HepG2 (cell line): Measurements from ENCODE around the gene SPAG9. TPM values are rescaled to one million over a fixed set of nuclear protein-coding genes. Genes with fewer than 3 reads are reported as not detected.

Experiments
- ATAD3A ChIP-seq: sonication (generic); formaldehyde crosslinking; IDR thresholded peaks from 2 replicates; pipeline ENCODE4 v1.4.0; 2020; ENCODE audit warnings: missing genetic modification reagents
- BRF2 ChIP-seq: sonication (generic); formaldehyde crosslinking; IDR thresholded peaks from 2 replicates; pipeline ENCODE4 v1.8.1; 2022; ENCODE audit warnings: mild to moderate bottlenecking, missing genetic modification reagents
- ETV5 ChIP-seq: IDR thresholded peaks from 2 replicates; pipeline ENCODE4 v1.6.1; 2018; ENCODE audit warnings: missing biosample characterization, missing genetic modification reagents, inconsistent platforms, borderline replicate concordance
- FOXK1 ChIP-seq: sonication (generic); formaldehyde crosslinking; IDR thresholded peaks from 2 replicates; pipeline ENCODE4 v1.4.0; 2020; ENCODE audit warnings: low read depth, missing genetic modification reagents, borderline replicate concordance
- IKZF1 ChIP-seq: fragments of 450-650 bp; IDR thresholded peaks from 2 replicates; pipeline ENCODE4 v1.7.1; 2016
- KDM5B ChIP-seq: sonication (generic); formaldehyde crosslinking; IDR thresholded peaks from 2 replicates; pipeline ENCODE4 v1.4.0; 2020; ENCODE audit warnings: missing genetic modification reagents, mild to moderate bottlenecking, borderline replicate concordance
- MEIS1 ChIP-seq: sonication (generic); formaldehyde crosslinking; IDR thresholded peaks from 2 replicates; pipeline ENCODE4 v1.9.0; 2021; ENCODE audit warnings: mild to moderate bottlenecking, missing genetic modification reagents, moderate library complexity, borderline replicate concordance
- MTA1 ChIP-seq: sonication (generic); formaldehyde crosslinking; IDR thresholded peaks from 2 replicates; pipeline ENCODE4 v1.4.0; 2020; ENCODE audit warnings: missing genetic modification reagents, mild to moderate bottlenecking, borderline replicate concordance
- RFXAP ChIP-seq: sonication (generic); formaldehyde crosslinking; IDR thresholded peaks from 2 replicates; pipeline ENCODE4 v1.4.0; 2020; ENCODE audit warnings: missing genetic modification reagents, borderline replicate concordance
- SMAD3 ChIP-seq: sonication (generic); formaldehyde crosslinking; IDR thresholded peaks from 2 replicates; pipeline ENCODE4 v1.4.0; 2020; ENCODE audit warnings: missing genetic modification reagents
- SNRNP70 ChIP-seq: fragments of 200-400 bp; formaldehyde crosslinking; IDR thresholded peaks from 2 replicates; pipeline ENCODE4 v1.6.1; 2017; ENCODE audit warnings: mild to moderate bottlenecking, low read depth, low read length, moderate library complexity
- TARDBP ChIP-seq: sonication (generic); formaldehyde crosslinking; IDR thresholded peaks from 2 replicates; pipeline ENCODE4 v1.8.0; 2022; ENCODE audit warnings: mild to moderate bottlenecking, missing genetic modification reagents
- TFDP1 ChIP-seq: IDR thresholded peaks from 2 replicates; pipeline ENCODE4 v1.6.1; 2016; ENCODE audit warnings: missing compliant biosample characterization, missing genetic modification reagents, borderline replicate concordance
- THAP8 ChIP-seq: sonication (generic); formaldehyde crosslinking; IDR thresholded peaks from 2 replicates; pipeline ENCODE4 v1.5.1; 2020; ENCODE audit warnings: missing genetic modification reagents, mild to moderate bottlenecking, borderline replicate concordance
- TMF1 ChIP-seq: sonication (generic); formaldehyde crosslinking; IDR thresholded peaks from 2 replicates; pipeline ENCODE4 v1.8.1; 2022; ENCODE audit warnings: low read depth, missing genetic modification reagents
- ZNF121 ChIP-seq: sonication (generic); formaldehyde crosslinking; IDR thresholded peaks from 2 replicates; pipeline ENCODE4 v1.5.0; 2020; ENCODE audit warnings: mild to moderate bottlenecking, missing genetic modification reagents
- polyA plus RNA-seq, 8 experiments: library from polyadenylated mRNA; depleted of rRNA in 3 of 8; stranded (reverse) in 7 of 8; unstranded in 1 of 8; fragments of >200 nt; fragmentation: Illumina TruSeq in 4 of 8; extraction: Trizol in 4 of 8; gene quantifications; 2 replicates each; pipeline versions ENCODE4 v1.2.1 to v1.2.3, GENCODE V29; 2011 to 2016; ENCODE audit warnings: low read depth in 4 of 8, missing spikeins in 1 of 8, mixed read lengths in 1 of 8; ENCODE audit not compliant: insufficient read depth in 1 of 8
- total RNA-seq, 5 experiments: library from RNA; depleted of rRNA; stranded (reverse); fragments of >200 nt; fragmentation: Illumina TruSeq; extraction: Trizol; gene quantifications; 2 replicates each; pipeline ENCODE4 v1.2.3, GENCODE V29; 2016; ENCODE audit warnings: low read depth in 1 of 5
- TF ChIP-seq, protein P1 (sequence below): sonication (generic); formaldehyde crosslinking; IDR thresholded peaks from 2 replicates; pipeline ENCODE4 v1.4.0; 2020; ENCODE audit warnings: missing genetic modification reagents
- TF ChIP-seq, protein P2 (sequence below): sonication (generic); formaldehyde crosslinking; IDR thresholded peaks from 2 replicates; pipeline ENCODE4 v1.4.0; 2020; ENCODE audit warnings: mild to moderate bottlenecking, missing genetic modification reagents

The SPAG9 gene
- total and polyA plus RNA-seq, 2 of the 13 experiments (the other 11 are each of a cell fraction or from before 2014, with no cell fraction given) = 43.2 to 78.6 TPM

DNA sequence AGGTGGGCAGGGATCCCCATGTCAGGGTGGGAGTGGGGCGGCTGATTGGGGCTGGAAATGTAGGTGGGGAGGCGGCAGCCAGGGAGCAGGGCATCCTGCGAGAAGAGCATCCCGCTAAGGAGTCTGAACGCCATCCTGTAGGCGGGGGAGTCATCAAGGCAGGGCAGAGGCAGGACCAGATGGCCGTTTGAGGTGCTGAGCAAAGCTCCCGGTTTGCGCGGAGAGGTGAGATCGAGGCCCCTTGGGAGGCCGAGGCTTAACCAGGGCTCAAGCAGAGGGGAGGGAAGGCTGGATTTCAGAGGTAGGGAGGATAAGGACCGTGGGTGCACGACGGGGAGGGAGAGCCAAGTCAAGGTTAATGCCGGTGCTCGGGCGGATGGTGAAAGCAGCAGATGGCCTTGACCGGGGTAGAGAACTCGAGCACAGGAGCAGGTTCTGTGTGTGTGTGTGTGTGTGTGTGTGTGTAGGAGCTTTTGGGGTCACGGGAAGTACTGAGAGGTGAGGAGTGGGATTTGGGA, 45.1 kb upstream of the SPAG9 start (continued):
- TF ChIP-seq SNRNP70 (no peak), RFXAP (no peak), TFDP1 (no peak), FOXK1 (CRISPR knock-in tag) (no peak), TMF1 (CRISPR knock-in tag) (no peak), MEIS1 (CRISPR knock-in tag) (no peak), KDM5B (CRISPR knock-in tag) (no peak; the same call in 1 of the 2 replicates), ATAD3A (CRISPR knock-in tag) (no peak), IKZF1 (no peak), MTA1 (CRISPR knock-in tag) (no peak; the same call in 1 of the 2 replicates), ETV5 (no peak), THAP8 (peak; percentile 83; the same call in 1 of the 2 replicates), SMAD3 (CRISPR knock-in tag) (no peak), ZNF121 (CRISPR knock-in tag) (no peak), TARDBP (CRISPR knock-in tag) (no peak), BRF2 (CRISPR knock-in tag) (no peak)
- TF ChIP-seq, protein P1, sequence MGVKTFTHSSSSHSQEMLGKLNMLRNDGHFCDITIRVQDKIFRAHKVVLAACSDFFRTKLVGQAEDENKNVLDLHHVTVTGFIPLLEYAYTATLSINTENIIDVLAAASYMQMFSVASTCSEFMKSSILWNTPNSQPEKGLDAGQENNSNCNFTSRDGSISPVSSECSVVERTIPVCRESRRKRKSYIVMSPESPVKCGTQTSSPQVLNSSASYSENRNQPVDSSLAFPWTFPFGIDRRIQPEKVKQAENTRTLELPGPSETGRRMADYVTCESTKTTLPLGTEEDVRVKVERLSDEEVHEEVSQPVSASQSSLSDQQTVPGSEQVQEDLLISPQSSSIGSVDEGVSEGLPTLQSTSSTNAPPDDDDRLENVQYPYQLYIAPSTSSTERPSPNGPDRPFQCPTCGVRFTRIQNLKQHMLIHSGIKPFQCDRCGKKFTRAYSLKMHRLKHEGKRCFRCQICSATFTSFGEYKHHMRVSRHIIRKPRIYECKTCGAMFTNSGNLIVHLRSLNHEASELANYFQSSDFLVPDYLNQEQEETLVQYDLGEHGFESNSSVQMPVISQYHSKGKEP (CRISPR knock-in tag) = no peak
- TF ChIP-seq, protein P2, sequence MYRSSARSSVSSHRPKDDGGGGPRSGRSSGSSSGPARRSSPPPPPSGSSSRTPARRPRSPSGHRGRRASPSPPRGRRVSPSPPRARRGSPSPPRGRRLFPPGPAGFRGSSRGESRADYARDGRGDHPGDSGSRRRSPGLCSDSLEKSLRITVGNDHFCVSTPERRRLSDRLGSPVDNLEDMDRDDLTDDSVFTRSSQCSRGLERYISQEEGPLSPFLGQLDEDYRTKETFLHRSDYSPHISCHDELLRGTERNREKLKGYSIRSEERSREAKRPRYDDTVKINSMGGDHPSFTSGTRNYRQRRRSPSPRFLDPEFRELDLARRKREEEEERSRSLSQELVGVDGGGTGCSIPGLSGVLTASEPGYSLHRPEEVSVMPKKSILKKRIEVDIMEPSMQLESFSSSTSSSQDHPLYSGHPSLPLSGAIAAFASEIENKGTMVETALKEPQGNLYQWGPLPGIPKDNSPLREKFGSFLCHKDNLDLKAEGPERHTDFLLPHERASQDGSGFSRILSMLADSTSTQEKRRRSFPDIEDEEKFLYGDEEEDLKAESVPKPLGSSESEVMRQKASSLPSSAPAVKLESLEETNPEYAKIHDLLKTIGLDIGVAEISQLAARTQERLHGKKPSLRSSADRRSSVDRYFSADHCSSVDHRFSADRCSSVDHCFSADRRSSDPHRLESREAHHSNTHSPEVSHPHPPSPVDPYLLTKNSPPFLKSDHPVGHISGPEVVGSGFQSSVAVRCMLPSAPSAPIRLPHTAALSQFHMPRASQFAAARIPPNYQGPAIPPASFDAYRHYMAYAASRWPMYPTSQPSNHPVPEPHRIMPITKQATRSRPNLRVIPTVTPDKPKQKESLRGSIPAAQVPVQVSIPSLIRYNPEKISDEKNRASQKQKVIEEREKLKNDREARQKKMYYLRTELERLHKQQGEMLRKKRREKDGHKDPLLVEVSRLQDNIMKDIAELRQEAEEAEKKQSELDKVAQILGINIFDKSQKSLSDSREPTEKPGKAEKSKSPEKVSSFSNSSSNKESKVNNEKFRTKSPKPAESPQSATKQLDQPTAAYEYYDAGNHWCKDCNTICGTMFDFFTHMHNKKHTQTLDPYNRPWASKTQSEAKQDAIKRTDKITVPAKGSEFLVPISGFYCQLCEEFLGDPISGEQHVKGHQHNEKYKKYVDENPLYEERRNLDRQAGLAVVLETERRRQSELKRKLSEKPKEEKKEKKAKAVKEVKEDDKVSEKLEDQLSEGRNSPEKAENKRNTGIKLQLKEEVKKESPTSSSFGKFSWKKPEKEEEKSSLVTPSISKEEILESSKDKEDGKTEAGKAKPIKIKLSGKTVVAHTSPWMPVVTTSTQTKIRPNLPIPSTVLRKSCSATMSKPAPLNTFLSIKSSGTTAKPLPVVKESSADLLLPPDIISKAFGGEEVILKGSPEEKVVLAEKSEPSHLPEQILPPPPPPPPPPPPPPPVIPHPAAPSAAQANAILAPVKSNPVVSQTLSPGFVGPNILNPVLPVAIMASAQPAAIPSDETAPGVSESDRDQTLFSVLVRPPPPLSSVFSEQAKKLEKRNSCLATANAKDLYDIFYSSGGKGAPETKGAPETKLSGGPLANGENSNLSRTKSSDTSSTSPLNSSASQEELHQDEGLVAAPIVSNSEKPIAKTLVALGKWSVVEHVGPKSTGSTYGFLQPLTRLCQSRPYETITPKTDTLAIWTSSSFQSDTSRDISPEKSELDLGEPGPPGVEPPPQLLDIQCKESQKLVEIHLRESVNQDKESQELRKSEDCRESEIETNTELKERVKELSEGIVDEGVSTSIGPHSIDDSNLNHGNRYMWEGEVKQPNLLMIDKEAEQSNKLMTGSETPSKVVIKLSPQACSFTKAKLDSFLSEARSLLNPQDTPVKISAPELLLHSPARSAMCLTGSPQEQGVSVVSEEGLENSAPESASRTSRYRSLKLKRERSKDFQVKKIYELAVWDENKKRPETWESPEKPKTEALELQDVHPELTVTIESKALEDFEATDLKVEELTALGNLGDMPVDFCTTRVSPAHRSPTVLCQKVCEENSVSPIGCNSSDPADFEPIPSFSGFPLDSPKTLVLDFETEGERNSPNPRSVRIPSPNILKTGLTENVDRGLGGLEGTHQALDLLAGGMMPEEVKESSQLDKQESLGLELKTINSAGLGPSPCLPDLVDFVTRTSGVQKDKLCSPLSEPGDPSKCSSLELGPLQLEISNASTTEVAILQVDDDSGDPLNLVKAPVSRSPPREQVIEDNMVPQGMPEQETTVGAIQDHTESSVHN (CRISPR knock-in tag) = no peak
